ENCODE data around the gene PACS1.

DNA sequence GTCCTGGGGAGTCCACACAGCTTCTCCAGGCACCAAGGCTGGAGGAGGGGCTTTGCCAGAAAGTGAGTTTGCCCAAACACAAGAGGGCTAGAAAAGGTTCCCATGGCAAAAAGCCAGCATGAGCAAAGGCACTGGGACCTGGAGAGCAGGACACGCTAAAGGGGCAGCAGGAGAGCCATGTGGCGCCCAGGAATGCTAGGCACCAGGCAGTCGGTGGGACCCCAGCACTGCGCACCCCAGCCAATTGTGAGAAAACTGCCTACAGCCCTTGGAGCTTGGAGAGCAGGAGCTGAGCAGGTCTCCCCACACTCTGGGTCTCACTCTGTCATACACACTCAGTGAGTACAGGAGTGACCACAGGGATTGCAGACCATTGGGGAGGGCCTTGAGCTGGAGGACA is 193.2 kb downstream of the PACS1 start:
- TF ChIP-seq, protein P1, sequence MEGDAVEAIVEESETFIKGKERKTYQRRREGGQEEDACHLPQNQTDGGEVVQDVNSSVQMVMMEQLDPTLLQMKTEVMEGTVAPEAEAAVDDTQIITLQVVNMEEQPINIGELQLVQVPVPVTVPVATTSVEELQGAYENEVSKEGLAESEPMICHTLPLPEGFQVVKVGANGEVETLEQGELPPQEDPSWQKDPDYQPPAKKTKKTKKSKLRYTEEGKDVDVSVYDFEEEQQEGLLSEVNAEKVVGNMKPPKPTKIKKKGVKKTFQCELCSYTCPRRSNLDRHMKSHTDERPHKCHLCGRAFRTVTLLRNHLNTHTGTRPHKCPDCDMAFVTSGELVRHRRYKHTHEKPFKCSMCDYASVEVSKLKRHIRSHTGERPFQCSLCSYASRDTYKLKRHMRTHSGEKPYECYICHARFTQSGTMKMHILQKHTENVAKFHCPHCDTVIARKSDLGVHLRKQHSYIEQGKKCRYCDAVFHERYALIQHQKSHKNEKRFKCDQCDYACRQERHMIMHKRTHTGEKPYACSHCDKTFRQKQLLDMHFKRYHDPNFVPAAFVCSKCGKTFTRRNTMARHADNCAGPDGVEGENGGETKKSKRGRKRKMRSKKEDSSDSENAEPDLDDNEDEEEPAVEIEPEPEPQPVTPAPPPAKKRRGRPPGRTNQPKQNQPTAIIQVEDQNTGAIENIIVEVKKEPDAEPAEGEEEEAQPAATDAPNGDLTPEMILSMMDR (IDR thresholded peaks at IDR 0.05; ENCODE audit: insufficient read depth, low read depth, low read length) = no peak
- no peak for TF ChIP-seq EZH2 (IDR thresholded peaks at IDR 0.05; ENCODE audit: insufficient read depth, low read length)

All from astrocyte (in vitro differentiated cells and primary cell).